Fibroblast of lung (primary cell): ENCODE data around the gene KCNQ2. TPM values are rescaled to one million over a fixed set of nuclear protein-coding genes. Genes with fewer than 3 reads are reported as not detected.

Source experiments
- DNase-seq, 2 donors: peaks; one replicate each; pipeline versions ENCODE4 v3.0.0 to v3.0.0-alpha.2; 2010; ENCODE audit warnings: low read depth in 2 of 2
- H2AFZ ChIP-seq: 2 replicates; pipeline ENCODE4 v1.5.1; 2012; ENCODE audit warnings: low read length, control low read depth, inconsistent platforms
- H3K27ac ChIP-seq: 2 replicates; pipeline ENCODE4 v1.5.1; 2011; ENCODE audit warnings: low read length, control low read depth; ENCODE audit not compliant: insufficient read depth
- H3K27me3 ChIP-seq: 2 replicates; pipeline ENCODE4 v1.5.1; 2011; ENCODE audit warnings: mild to moderate bottlenecking, low read length; ENCODE audit not compliant: control insufficient read depth, insufficient read depth
- H3K36me3 ChIP-seq: 2 replicates; pipeline ENCODE4 v1.5.1; 2011; ENCODE audit warnings: low read length; ENCODE audit not compliant: control insufficient read depth, insufficient read depth
- H3K4me1 ChIP-seq: 2 replicates; pipeline ENCODE4 v1.5.1; 2011; ENCODE audit warnings: low read length; ENCODE audit not compliant: control insufficient read depth, insufficient read depth; ENCODE audit errors: extremely low read depth
- H3K4me2 ChIP-seq: 2 replicates; pipeline ENCODE4 v1.5.1; 2011; ENCODE audit warnings: low read length, control low read depth; ENCODE audit not compliant: insufficient read depth; ENCODE audit errors: extremely low read depth
- H3K4me3 ChIP-seq, 4 experiments: fragments of 200-600 bp in 1 of 4; sonication (generic) in 1 of 4; replicated peaks in 1 of 4; 2 replicates each; pipeline ENCODE4 v1.5.1; 2011 to 2016; ENCODE audit warnings: low read length in 4 of 4, low read depth in 3 of 4, mild to moderate bottlenecking in 3 of 4, control low read depth in 2 of 4, inconsistent platforms in 1 of 4, mixed read lengths in 1 of 4; ENCODE audit not compliant: insufficient read depth in 1 of 4; ENCODE audit errors: control extremely low read depth in 1 of 4
- H3K79me2 ChIP-seq: 2 replicates; pipeline ENCODE4 v1.5.1; 2012; ENCODE audit warnings: mild to moderate bottlenecking, low read length, inconsistent platforms; ENCODE audit not compliant: control insufficient read depth, insufficient read depth
- H3K9ac ChIP-seq: 2 replicates; pipeline ENCODE4 v1.5.1; 2011; ENCODE audit warnings: mild to moderate bottlenecking, low read length, control low read depth; ENCODE audit not compliant: insufficient read depth
- H3K9me3 ChIP-seq: 2 replicates; pipeline ENCODE4 v1.5.1; 2012; ENCODE audit warnings: low read depth, low read length; ENCODE audit not compliant: control insufficient read depth, insufficient read depth
- H4K20me1 ChIP-seq: 2 replicates; pipeline ENCODE4 v1.5.1; 2011; ENCODE audit warnings: low read length; ENCODE audit not compliant: control insufficient read depth, insufficient read depth; ENCODE audit errors: extremely low read depth
- EZH2 ChIP-seq: IDR thresholded peaks from 2 replicates; pipeline ENCODE4 v1.5.1; 2012; ENCODE audit warnings: low read length, control low read depth, mild to moderate bottlenecking; ENCODE audit errors: missing control alignments
- polyA plus RNA-seq, 2 donors: library from polyadenylated mRNA; depleted of rRNA in 1 of 2; stranded (reverse) in 1 of 2; unstranded in 1 of 2; fragments of >200 nt; gene quantifications; 2 replicates each; pipeline ENCODE4 v1.2.1, GENCODE V29; 2011 to 2012; ENCODE audit warnings: missing spikeins in 1 of 2
- total RNA-seq: library from RNA; depleted of rRNA; stranded (reverse); fragments of >200 nt; gene quantifications from 2 replicates; pipeline ENCODE4 v1.2.1, GENCODE V29; 2014
- TF ChIP-seq, protein P1 (sequence below), 2 donors: IDR thresholded peaks in 1 of 2; conservative IDR thresholded peaks in 1 of 2; 1 replicate in 1 of 2; 2 replicates in 1 of 2; pipeline ENCODE4 v1.5.1; 2011 to 2012; ENCODE audit warnings: low read length in 2 of 2, control low read depth in 1 of 2, inconsistent platforms in 1 of 2, low read depth in 1 of 2, mild to moderate bottlenecking in 1 of 2

The KCNQ2 gene
- total and polyA plus RNA-seq, 2 donors (not counting 1 experiment from before 2014, with no cell fraction given): not detected

DNA sequence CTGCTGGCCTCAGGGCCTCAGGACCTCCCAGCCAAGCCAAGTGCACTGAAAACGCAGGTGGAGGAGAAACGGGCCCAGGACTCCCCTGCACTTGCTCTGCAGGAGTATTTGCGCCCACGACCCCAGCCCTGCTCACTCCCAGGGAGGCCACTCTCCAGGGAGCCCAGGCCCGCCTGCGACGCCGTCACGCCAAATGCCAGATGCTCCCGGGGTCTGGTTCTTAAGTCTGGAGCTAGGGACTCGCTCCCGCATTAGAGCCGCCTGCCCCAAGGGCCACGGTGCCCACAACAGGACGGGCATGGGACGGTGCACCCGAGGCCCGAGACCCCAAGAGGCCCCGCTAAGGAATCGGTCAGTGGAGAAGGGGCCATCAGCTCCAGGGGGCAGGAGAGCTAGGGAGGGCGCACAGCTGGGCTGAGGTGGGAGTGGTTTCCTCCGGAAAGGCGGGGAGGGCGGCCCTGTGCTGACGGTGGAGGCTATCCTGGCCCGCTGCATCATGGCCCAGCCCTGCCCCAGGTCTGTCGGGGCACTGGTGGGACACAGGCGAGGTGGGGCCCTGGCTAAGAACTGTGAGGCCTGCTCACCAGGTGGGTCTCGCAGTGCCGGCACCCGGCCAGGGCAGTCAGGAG lies 67.2 kb downstream of the KCNQ2 start:
- Histone ChIP-seq H3K9me3 (no peaks in the 10 kb centered on the region), H3K4me1 (no peaks in the 10 kb centered on the region), H3K4me2 (no peak overlapping the region), H3K27me3 (no peaks in the 10 kb centered on the region), H3K4me3 (no peak overlapping the region), H3K36me3 (no peaks in the 10 kb centered on the region), H3K79me2 (no peaks in the 10 kb centered on the region), H3K9ac (no peak overlapping the region), H4K20me1 (no peaks in the 10 kb centered on the region), H3K27ac (no peak overlapping the region), H2AFZ (no peak overlapping the region)
- TF ChIP-seq, protein P1, sequence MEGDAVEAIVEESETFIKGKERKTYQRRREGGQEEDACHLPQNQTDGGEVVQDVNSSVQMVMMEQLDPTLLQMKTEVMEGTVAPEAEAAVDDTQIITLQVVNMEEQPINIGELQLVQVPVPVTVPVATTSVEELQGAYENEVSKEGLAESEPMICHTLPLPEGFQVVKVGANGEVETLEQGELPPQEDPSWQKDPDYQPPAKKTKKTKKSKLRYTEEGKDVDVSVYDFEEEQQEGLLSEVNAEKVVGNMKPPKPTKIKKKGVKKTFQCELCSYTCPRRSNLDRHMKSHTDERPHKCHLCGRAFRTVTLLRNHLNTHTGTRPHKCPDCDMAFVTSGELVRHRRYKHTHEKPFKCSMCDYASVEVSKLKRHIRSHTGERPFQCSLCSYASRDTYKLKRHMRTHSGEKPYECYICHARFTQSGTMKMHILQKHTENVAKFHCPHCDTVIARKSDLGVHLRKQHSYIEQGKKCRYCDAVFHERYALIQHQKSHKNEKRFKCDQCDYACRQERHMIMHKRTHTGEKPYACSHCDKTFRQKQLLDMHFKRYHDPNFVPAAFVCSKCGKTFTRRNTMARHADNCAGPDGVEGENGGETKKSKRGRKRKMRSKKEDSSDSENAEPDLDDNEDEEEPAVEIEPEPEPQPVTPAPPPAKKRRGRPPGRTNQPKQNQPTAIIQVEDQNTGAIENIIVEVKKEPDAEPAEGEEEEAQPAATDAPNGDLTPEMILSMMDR (conservative IDR thresholded peaks at IDR 0.05 in 1 of 2, IDR thresholded peaks at IDR 0.05 in 1 of 2; ENCODE audit: low read depth in 1 of 2, low read length in 2 of 2): no peak
- no peak for TF ChIP-seq EZH2
- no peak for DNase-seq

DNA sequence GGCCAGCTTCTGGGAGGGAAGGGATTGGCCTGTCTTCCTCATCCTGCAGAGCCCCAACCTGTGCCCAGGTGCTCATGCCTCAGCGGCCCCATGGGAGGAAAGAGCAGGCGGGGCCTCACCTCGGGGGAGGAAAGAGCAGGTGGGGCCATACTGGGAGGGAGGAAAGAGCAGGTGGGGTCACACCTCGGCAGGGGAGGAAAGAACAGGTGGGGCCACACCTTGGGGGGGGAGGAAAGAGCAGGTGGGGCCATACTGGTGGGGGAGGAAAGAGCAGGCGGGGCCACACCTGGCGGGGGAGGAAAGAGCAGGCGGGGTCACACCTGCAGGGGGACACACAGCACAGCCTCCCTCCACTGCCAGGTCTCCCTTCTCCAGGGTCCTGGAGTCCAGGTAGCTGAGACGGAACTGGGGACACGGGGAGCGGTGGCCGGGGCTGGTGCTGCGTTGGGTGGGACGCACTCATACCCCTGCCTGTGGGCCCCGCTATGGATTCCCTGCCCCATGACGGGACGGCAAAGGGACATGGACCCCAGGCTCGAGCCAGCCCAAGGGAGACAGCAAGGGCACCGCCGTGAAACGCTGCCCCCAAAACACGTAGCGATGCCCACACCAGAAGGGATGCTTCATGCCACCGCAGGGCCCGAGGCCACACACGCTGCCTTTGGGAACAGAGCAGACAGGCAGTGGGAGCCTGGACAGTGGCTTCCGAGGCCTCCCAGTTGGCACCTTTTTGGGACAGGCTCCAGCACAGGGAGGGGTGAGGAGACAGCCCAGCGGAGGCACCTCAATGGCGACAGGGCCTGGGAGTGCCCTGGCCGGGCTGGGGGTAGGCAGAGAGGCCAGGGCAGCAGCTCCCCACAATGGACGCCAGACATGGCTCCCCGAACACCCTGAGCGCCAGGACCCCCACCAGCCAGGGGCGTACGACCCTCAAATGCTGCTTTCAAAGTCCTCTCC lies 68.0 kb downstream of the KCNQ2 start:
- H3K27ac ChIP-seq: no peak overlapping the region
- H2AFZ ChIP-seq: no peak overlapping the region
- no peaks in the 10 kb centered on the region for H3K27me3 ChIP-seq
- H3K9me3 ChIP-seq: no peaks in the 10 kb centered on the region
- TF ChIP-seq, protein P1 (conservative IDR thresholded peaks at IDR 0.05 in 1 of 2, IDR thresholded peaks at IDR 0.05 in 1 of 2; ENCODE audit: low read depth in 1 of 2, low read length in 2 of 2): no peak
- no peak for DNase-seq
- no peak overlapping the region for H3K4me2 ChIP-seq
- no peaks in the 10 kb centered on the region for H4K20me1 ChIP-seq
- H3K4me3 ChIP-seq: no peak overlapping the region
- H3K9ac ChIP-seq: no peak overlapping the region
- H3K4me1 ChIP-seq: no peaks in the 10 kb centered on the region
- no peaks in the 10 kb centered on the region for H3K79me2 ChIP-seq
- no peaks in the 10 kb centered on the region for H3K36me3 ChIP-seq

DNA sequence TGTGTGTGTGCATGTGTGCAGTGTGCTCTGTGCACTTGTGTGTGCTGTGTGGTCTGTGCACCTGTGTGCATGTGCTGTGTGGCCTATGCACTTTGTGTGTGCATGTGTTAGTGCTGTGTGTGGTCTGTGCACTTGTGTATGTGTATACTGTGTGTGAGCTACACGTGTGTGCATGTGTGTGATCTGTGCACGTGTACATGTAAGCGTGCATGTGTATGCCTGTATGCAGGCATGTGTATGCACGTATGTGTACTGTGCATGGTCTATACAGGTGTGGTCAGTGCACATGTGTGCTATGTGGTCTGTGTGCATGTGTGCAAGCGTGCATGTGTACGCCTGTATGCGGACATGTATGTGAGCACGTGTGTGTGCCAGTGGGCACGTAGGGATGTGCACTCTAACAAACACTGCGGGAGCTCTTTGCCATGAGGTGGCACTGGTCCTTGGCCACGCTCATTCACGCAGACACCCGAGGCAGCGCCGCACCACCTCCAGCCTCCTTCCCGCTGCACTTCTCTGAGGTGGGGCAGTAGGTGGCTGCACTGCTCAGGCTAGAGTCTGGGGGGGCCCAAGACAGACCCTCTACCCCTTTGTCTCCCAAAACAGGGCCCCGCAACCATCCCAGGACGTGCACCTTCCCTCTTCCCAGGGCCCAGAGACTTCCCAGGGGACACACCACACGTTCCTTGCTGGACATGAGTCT lies 68.9 kb downstream of the KCNQ2 start:
- Histone ChIP-seq H3K79me2 (no peaks in the 10 kb centered on the region), H3K4me3 (no peak overlapping the region), H4K20me1 (no peaks in the 10 kb centered on the region), H3K9me3 (no peaks in the 10 kb centered on the region), H3K9ac (no peak overlapping the region), H3K27me3 (no peaks in the 10 kb centered on the region), H3K4me1 (no peaks in the 10 kb centered on the region), H3K36me3 (no peaks in the 10 kb centered on the region), H3K27ac (no peak overlapping the region), H3K4me2 (no peak overlapping the region), H2AFZ (no peak overlapping the region)
- DNase-seq: no peak
- TF ChIP-seq, protein P1 (conservative IDR thresholded peaks at IDR 0.05 in 1 of 2, IDR thresholded peaks at IDR 0.05 in 1 of 2; ENCODE audit: low read depth in 1 of 2, low read length in 2 of 2): no peak
- TF ChIP-seq EZH2: no peak
